Kidney glomerular epithelial cell (primary cell): ENCODE data around the gene HBA2.
"Not testable (repeated sequence)": the region's sequence is repeated elsewhere in the genome, so short reads cannot be mapped to it uniquely, and the experiment has no call there.

ENCODE experiments used
- DNase-seq: peaks from one replicate; lab custom pipeline; 2025; lab: John Stamatoyannopoulos, UW

The HBA2 gene

DNA sequence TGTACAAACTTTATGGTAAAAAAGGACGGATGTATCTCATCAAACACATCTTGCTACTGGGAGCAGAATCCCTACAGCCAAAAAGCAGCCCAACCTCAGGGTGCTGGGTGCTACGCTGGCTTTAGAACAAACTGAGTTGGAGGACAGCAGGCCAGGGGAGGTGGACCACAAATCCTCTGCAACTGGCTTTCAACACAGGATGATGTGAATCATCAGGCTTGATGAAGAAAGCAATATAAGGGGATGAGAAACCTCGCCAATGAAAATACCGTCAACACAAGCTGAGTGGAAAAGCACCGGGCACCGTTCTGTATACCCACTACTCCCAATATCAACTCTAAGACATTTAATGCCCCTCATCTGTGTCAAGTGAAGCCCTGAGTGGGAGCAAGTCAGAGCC lies 21.8 kb downstream of the HBA2 start:
- no peak for DNase-seq

- peak; percentile 16 for DNase-seq
These were observed 27.7 kb downstream of the HBA2 start for GRCh38 chr16:200388-200787.

- no peak for DNase-seq
These were observed 30.6 kb downstream of the HBA2 start for GRCh38 chr16:203246-203645.

GRCh38 chr16:204046-204445 lies 31.4 kb downstream of the HBA2 start:
- not testable (repeated sequence) for DNase-seq

DNA sequence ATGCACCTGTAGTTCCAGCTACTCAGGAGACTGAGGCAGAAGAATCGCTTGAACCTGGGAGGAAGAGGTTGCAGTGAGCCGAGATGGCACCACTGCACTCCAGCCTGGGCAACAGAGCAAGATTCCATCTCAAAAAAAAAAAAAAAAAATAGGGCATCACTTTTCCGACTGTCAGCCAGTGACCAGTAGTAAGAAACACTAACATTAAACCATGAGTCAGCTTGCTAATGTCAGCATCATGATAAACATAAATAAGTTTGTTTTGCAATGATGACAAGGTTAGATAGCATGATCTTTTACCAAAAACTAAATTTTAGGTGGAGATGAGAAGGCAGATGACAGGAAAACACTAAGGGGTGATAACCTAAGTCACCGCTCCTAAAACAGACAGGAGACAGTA lies 36.7 kb downstream of the HBA2 start:
- not testable (repeated sequence) for DNase-seq

GRCh38 chr16:211631-212180 lies 39.0 kb downstream of the HBA2 start:
- not testable (repeated sequence) for DNase-seq

DNA sequence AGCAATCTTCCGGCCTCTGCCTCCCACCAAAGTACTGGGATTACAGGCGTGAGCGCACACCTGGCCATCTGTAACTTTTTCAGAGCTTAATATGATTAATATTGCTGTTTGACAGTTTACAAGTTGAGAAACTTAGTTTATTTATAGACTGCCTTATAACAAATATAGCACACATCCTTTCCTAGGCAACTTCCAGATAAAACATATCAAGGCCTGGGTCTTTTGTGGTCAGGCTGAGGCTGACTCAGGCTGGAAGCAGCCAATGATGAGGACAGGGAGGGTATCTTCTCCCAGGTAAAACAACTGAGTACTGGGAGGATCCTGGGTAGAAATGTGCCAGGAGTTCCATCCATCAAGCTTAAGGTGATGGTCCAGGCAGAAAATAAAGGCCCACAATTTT lies 40.3 kb downstream of the HBA2 start:
- DNase-seq: peak; percentile 5

- no peak for DNase-seq
These were observed 47.3 kb downstream of the HBA2 start for GRCh38 chr16:220021-220420.
